GM18519 (cell line): ENCODE results near the gene CENPP.

Source experiments
- ATAC-seq: cut with Tn5 transposase; IDR thresholded peaks from one replicate; pipeline ENCODE4 v1.9.1; 2021; ENCODE audit warnings: mild to moderate bottlenecking, moderate library complexity; ENCODE audit not compliant: unreplicated experiment, low FRiP score

CENPP gene

GRCh38 chr9:92501671-92502393 is 176.1 kb downstream of the CENPP start:
- no peak for ATAC-seq

GRCh38 chr9:92503156-92503555 is 177.4 kb downstream of the CENPP start:
- no peak for ATAC-seq

- ATAC-seq = no peak
These were observed 179.1 kb downstream of the CENPP start for GRCh38 chr9:92504881-92505280.

GRCh38 chr9:92506184-92506857 is 180.6 kb downstream of the CENPP start:
- no peak for ATAC-seq

- ATAC-seq = no peak
These were observed 181.3 kb downstream of the CENPP start for GRCh38 chr9:92507005-92507404.

GRCh38 chr9:92507496-92507895 is 181.7 kb downstream of the CENPP start:
- no peak for ATAC-seq

- ATAC-seq = no peak
These were observed 182.5 kb downstream of the CENPP start for GRCh38 chr9:92508018-92508820.

- no peak for ATAC-seq
These were observed 183.3 kb downstream of the CENPP start for GRCh38 chr9:92509050-92509449.

- ATAC-seq = no peak
These were observed 185.0 kb downstream of the CENPP start for GRCh38 chr9:92510747-92511146.

GRCh38 chr9:92512622-92513021 is 186.9 kb downstream of the CENPP start:
- no peak for ATAC-seq

GRCh38 chr9:92513349-92513748 is 187.6 kb downstream of the CENPP start:
- ATAC-seq = no peak

GRCh38 chr9:92514635-92515034 is 188.9 kb downstream of the CENPP start:
- ATAC-seq = no peak

- ATAC-seq = no peak
These were observed 190.8 kb downstream of the CENPP start for GRCh38 chr9:92516521-92516920.

- no peak for ATAC-seq
These were observed 191.3 kb downstream of the CENPP start for GRCh38 chr9:92517046-92517445.

GRCh38 chr9:92518199-92518598 is 192.4 kb downstream of the CENPP start:
- ATAC-seq = no peak

GRCh38 chr9:92520837-92521236 is 195.1 kb downstream of the CENPP start:
- no peak for ATAC-seq

- no peak for ATAC-seq
These were observed 197.5 kb downstream of the CENPP start for GRCh38 chr9:92522983-92523970.

GRCh38 chr9:92524881-92525280 is 199.1 kb downstream of the CENPP start:
- ATAC-seq = no peak

- no peak for ATAC-seq
These were observed 199.6 kb downstream of the CENPP start for GRCh38 chr9:92525306-92525705.

GRCh38 chr9:92527291-92527828 is 201.6 kb downstream of the CENPP start:
- no peak for ATAC-seq
